HCT116 (cell line): ENCODE results near the gene SIGLEC11. TPM values are rescaled to one million over a fixed set of nuclear protein-coding genes. Genes with fewer than 3 reads are reported as not detected.

Experiments used
- ATAC-seq: fragments of 200-7000 bp; cut with Tn5 transposase; 2 replicates; pipeline ENCODE4 v1.9.1; 2020; ENCODE audit warnings: mild to moderate bottlenecking, moderate library complexity
- BruUV-seq: library from RNA; stranded (reverse); fragments of 400-500 nt; replicated peaks from 2 replicates; lab custom pipeline; 2021; lab: Mats Ljungman, UMichigan
- CTCF ChIA-PET: fragments of 300-600 bp; sonication (Branson Sonifier 250); formaldehyde crosslinking; loops from one replicate; lab custom pipeline; 2021; ENCODE audit warnings: antibody characterized with exemption; lab: Charles Lee
- POLR2A ChIA-PET: fragments of 300-600, 350-600 bp; sonication (Branson Sonifier 250); formaldehyde crosslinking; loops from one replicate; lab custom pipeline; 2021; ENCODE audit warnings: antibody characterized with exemption; lab: Charles Lee
- RAD21 ChIA-PET, 2 experiments: fragments of 300-600 bp; sonication (Branson Sonifier 250); formaldehyde crosslinking; loops; one replicate each; lab custom pipeline; 2023; ENCODE audit warnings: low total read pairs in 2 of 2; ENCODE audit not compliant: uncharacterized antibody in 2 of 2, unreplicated experiment in 2 of 2, low non-redundant PET in 1 of 2; lab: Charles Lee
- DNase-seq: peaks from one replicate; pipeline ENCODE4 v3.0.0-alpha.2; 2010; ENCODE audit warnings: low read depth, low spot score
- H2AFZ ChIP-seq: fragments of 200-600 bp; shearing (Covaris generic), sonication (generic); 2 replicates; pipeline ENCODE4 v1.6.1; 2017; ENCODE audit warnings: low read depth, mixed run types, mixed read lengths, antibody characterized with exemption, low read length; ENCODE audit not compliant: poor library complexity, severe bottlenecking
- H3K27ac ChIP-seq: 2 replicates; pipeline ENCODE4 v1.5.1; 2012; ENCODE audit warnings: low read depth, low read length
- H3K27me3 ChIP-seq: fragments of 200-600 bp; sonication (generic); 2 replicates; pipeline ENCODE4 v1.6.1; 2016; ENCODE audit warnings: mixed run types, low read length, mixed read lengths; ENCODE audit not compliant: insufficient read depth
- H3K36me3 ChIP-seq, 2 experiments: fragments of 200-500 bp in 1 of 2; fragments of 200-600 bp in 1 of 2; sonication (Bioruptor generic) in 1 of 2; sonication (generic) in 1 of 2; 2 replicates each; pipeline versions ENCODE4 v1.5.1 to v1.6.1; 2014 to 2016; ENCODE audit warnings: low read length in 2 of 2, inconsistent platforms in 1 of 2, mixed read lengths in 1 of 2, mixed run types in 1 of 2; ENCODE audit not compliant: insufficient read depth in 2 of 2, control insufficient read depth in 1 of 2
- H3K4me1 ChIP-seq, 2 experiments: fragments of 200-600 bp in 1 of 2; sonication (generic) in 1 of 2; 2 replicates each; pipeline versions ENCODE4 v1.5.1 to v1.6.1; 2012 to 2017; ENCODE audit warnings: low read length in 2 of 2, inconsistent platforms in 1 of 2, mild to moderate bottlenecking in 1 of 2, mixed read lengths in 1 of 2, mixed run types in 1 of 2, moderate library complexity in 1 of 2; ENCODE audit not compliant: insufficient read depth in 2 of 2, control insufficient read depth in 1 of 2
- H3K4me2 ChIP-seq: fragments of 200-600 bp; sonication (generic); 2 replicates; pipeline ENCODE4 v1.6.1; 2017; ENCODE audit warnings: mixed run types, low read length, mixed read lengths
- H3K4me3 ChIP-seq, 2 experiments: fragments of 200-600 bp in 1 of 2; sonication (generic) in 1 of 2; replicated peaks in 1 of 2; 2 replicates each; pipeline ENCODE4 v1.5.1; 2011 to 2016; ENCODE audit warnings: low read length in 2 of 2, control low read depth in 1 of 2, low read depth in 1 of 2, mild to moderate bottlenecking in 1 of 2, mixed read lengths in 1 of 2, mixed run types in 1 of 2
- H3K79me2 ChIP-seq: fragments of 200-600 bp; sonication (generic); 2 replicates; pipeline ENCODE4 v1.6.1; 2017; ENCODE audit warnings: mild to moderate bottlenecking, mixed run types, low read length, moderate library complexity, mixed read lengths; ENCODE audit not compliant: insufficient read depth
- H3K9ac ChIP-seq: fragments of 200-600 bp; sonication (generic); 2 replicates; pipeline ENCODE4 v1.6.1; 2016; ENCODE audit warnings: low read length, mixed read lengths
- H3K9me2 ChIP-seq: fragments of 200-600 bp; sonication (generic), shearing (Covaris generic); 2 replicates; pipeline ENCODE4 v1.6.1; 2017; ENCODE audit warnings: mixed run types, mild to moderate bottlenecking, moderate library complexity; ENCODE audit not compliant: insufficient read depth
- H3K9me3 ChIP-seq, 2 experiments: fragments of 200-500 bp in 1 of 2; fragments of 200-600 bp in 1 of 2; sonication (Bioruptor generic) in 1 of 2; sonication (generic) in 1 of 2; 2 replicates each; pipeline ENCODE4 v1.6.1; 2014 to 2017; ENCODE audit warnings: low read length in 2 of 2, mixed read lengths in 2 of 2, inconsistent platforms in 1 of 2, low read depth in 1 of 2, mild to moderate bottlenecking in 1 of 2, mixed run types in 1 of 2, moderate library complexity in 1 of 2; ENCODE audit not compliant: control insufficient read depth in 1 of 2, insufficient read depth in 1 of 2
- H4K20me1 ChIP-seq: fragments of 200-600 bp; sonication (generic), shearing (Covaris generic); 2 replicates; pipeline ENCODE4 v1.6.1; 2017; ENCODE audit warnings: mixed run types, mild to moderate bottlenecking, moderate library complexity; ENCODE audit not compliant: insufficient read depth
- ATF3 ChIP-seq: IDR thresholded peaks from 2 replicates; pipeline ENCODE4 v1.6.1; 2012
- CBX3 ChIP-seq: IDR thresholded peaks from 2 replicates; pipeline ENCODE4 v1.6.1; 2012; ENCODE audit warnings: low read depth
- CEBPB ChIP-seq: IDR thresholded peaks from 2 replicates; pipeline ENCODE4 v1.6.1; 2012; ENCODE audit warnings: low read depth
- CTCF ChIP-seq, 3 experiments: fragments of 200-600 bp in 1 of 3; sonication (generic) in 1 of 3; IDR thresholded peaks in 2 of 3; conservative IDR thresholded peaks in 1 of 3; 2 replicates each; pipeline ENCODE4 v1.5.1; 2012 to 2017; ENCODE audit warnings: low read depth in 2 of 3, low read length in 2 of 3, antibody characterized with exemption in 1 of 3, borderline replicate concordance in 1 of 3, control low read depth in 1 of 3, mild to moderate bottlenecking in 1 of 3, mixed read lengths in 1 of 3, mixed run types in 1 of 3, moderate library complexity in 1 of 3; ENCODE audit not compliant: insufficient read depth in 1 of 3
- EGR1 ChIP-seq: IDR thresholded peaks from 2 replicates; pipeline ENCODE4 v1.6.1; 2012; ENCODE audit warnings: low read depth
- ELF1 ChIP-seq: IDR thresholded peaks from 2 replicates; pipeline ENCODE4 v1.6.1; 2012; ENCODE audit warnings: low read depth, borderline replicate concordance
- EZH2 ChIP-seq: fragments of 200-600 bp; sonication (generic); IDR thresholded peaks from 2 replicates; pipeline ENCODE4 v1.6.1; 2017; ENCODE audit warnings: antibody characterized with exemption, mixed run types
- EZH2phosphoT487 ChIP-seq: fragments of 200-600 bp; IDR thresholded peaks from 2 replicates; pipeline ENCODE4 v1.6.1; 2018; ENCODE audit warnings: antibody characterized with exemption, borderline replicate concordance
- FOSL1 ChIP-seq: IDR thresholded peaks from 2 replicates; pipeline ENCODE4 v1.6.1; 2012; ENCODE audit warnings: low read depth
- JUND ChIP-seq: IDR thresholded peaks from 2 replicates; pipeline ENCODE4 v1.6.1; 2012
- MAX ChIP-seq: IDR thresholded peaks from 2 replicates; pipeline ENCODE4 v1.6.1; 2012
- RAD21 ChIP-seq: IDR thresholded peaks from 2 replicates; pipeline ENCODE4 v1.6.1; 2012; ENCODE audit warnings: low read depth, mild to moderate bottlenecking
- SIN3A ChIP-seq: IDR thresholded peaks from 2 replicates; pipeline ENCODE4 v1.6.1; 2012; ENCODE audit warnings: low read depth
- SP1 ChIP-seq: IDR thresholded peaks from 2 replicates; pipeline ENCODE4 v1.6.1; 2012; ENCODE audit warnings: low read depth
- SRF ChIP-seq: IDR thresholded peaks from 2 replicates; pipeline ENCODE4 v1.6.1; 2012; ENCODE audit warnings: low read depth
- YY1 ChIP-seq: IDR thresholded peaks from 2 replicates; pipeline ENCODE4 v1.6.1; 2011; ENCODE audit warnings: low read length, low read depth, moderate library complexity, mild to moderate bottlenecking; ENCODE audit not compliant: insufficient replicate concordance; ENCODE audit errors: extremely low read depth
- ZBTB33 ChIP-seq: IDR thresholded peaks from 2 replicates; pipeline ENCODE4 v1.6.1; 2011; ENCODE audit warnings: mild to moderate bottlenecking, low read length, moderate library complexity; ENCODE audit not compliant: insufficient replicate concordance; ENCODE audit errors: extremely low read depth
- ZFX ChIP-seq: fragments of 450-650 bp; IDR thresholded peaks from 2 replicates; pipeline ENCODE4 v1.6.1; 2017
- ZNF274 ChIP-seq: fragments of 200-500 bp; sonication (Bioruptor generic); IDR thresholded peaks from 2 replicates; pipeline ENCODE4 v1.6.1; 2014; ENCODE audit warnings: mild to moderate bottlenecking, low read depth, low read length, inconsistent platforms
- intact Hi-C: fragments of 100-400 bp; cut with micrococcal nuclease; formaldehyde crosslinking; loops from 2 replicates; pipeline ENCODE4 v1.10.0; 2022
- total RNA-seq: library from RNA; stranded (reverse); gene quantifications from one replicate; pipeline ENCODE4 v1.2.1, GENCODE V29; 2021; ENCODE audit not compliant: unreplicated experiment

The SIGLEC11 gene
- total RNA-seq, 1 experiment from 2014 or later = not detected

GRCh38 chr19:49915271-49915670, 45.7 kb downstream of the SIGLEC11 start:
- ChIA-PET CTCF (interaction anchor here (1.2 kb wide), 1 partner anchor 13 kb away, joined by 3 read pairs; the partner anchor contains the start of gene ATF5), POLR2A (no interaction called here), RAD21 (no interaction called here)
- no TSS peak for BruUV-seq
- peak; percentile 32; the same call in 1 of the 2 replicates for ATAC-seq
- Histone ChIP-seq H2AFZ (no peak overlapping the region), H3K9me2 (no peaks in the 10 kb centered on the region), H3K4me2 (no peak overlapping the region), H4K20me1 (no peaks in the 10 kb centered on the region), H3K4me3 (no peak overlapping the region), H3K9me3 (no peaks in the 10 kb centered on the region), H3K27ac (no peak overlapping the region), H3K27me3 (no peaks in the 10 kb centered on the region), H3K79me2 (peaks cover 95% of the 10 kb centered on the region), H3K9ac (no peak overlapping the region), H3K36me3 (peaks cover 38 to 45% of the 10 kb centered on the region in 2 experiments), H3K4me1 (no peaks in the 10 kb centered on the region)
- DNase-seq = no peak
- intact Hi-C loops = no loop called here
- TF ChIP-seq YY1 (no peak), CTCF (IDR thresholded peaks at IDR 0.05 in 2 of 3, conservative IDR thresholded peaks at IDR 0.05 in 1 of 3; ENCODE audit: borderline replicate concordance in 1 of 3, insufficient read depth in 1 of 3, low read depth in 2 of 3, low read length in 2 of 3) (peak in 2 of 3 experiments; percentile 46; a peak in 4 of 6 replicates), SIN3A (no peak)

- ATAC-seq (no peak), DNase-seq (no peak)
- no peaks in the 10 kb centered on the region for H3K9me3 ChIP-seq
- no peaks in the 10 kb centered on the region for H4K20me1 ChIP-seq
- H2AFZ ChIP-seq = no peak overlapping the region
- H3K4me3 ChIP-seq = no peak overlapping the region
- ChIA-PET CTCF (no interaction called here), POLR2A (no interaction called here), RAD21 (no interaction called here)
- no TSS peak for BruUV-seq
- H3K27me3 ChIP-seq = no peaks in the 10 kb centered on the region
- no peaks in the 10 kb centered on the region for H3K9me2 ChIP-seq
- H3K9ac ChIP-seq = no peak overlapping the region
- intact Hi-C loops = no loop called here
- TF ChIP-seq EZH2 = no peak
- TF ChIP-seq RAD21 = no peak
- no peak for TF ChIP-seq ATF3
- no peak for TF ChIP-seq FOSL1
- no peak for TF ChIP-seq SIN3A
- no peak for TF ChIP-seq EZH2phosphoT487
- TF ChIP-seq SRF = no peak
- TF ChIP-seq MAX = no peak
- TF ChIP-seq CEBPB = no peak
- TF ChIP-seq ZNF274 = no peak
- no peak for TF ChIP-seq ZFX
- no peak for TF ChIP-seq SP1
- TF ChIP-seq ELF1 = no peak
- no peak for TF ChIP-seq ZBTB33
- TF ChIP-seq JUND = no peak
- TF ChIP-seq CBX3 = no peak
- no peak for TF ChIP-seq EGR1
- no peaks in the 10 kb centered on the region for H3K4me1 ChIP-seq
- no peak overlapping the region for H3K4me2 ChIP-seq
- H3K36me3 ChIP-seq = peaks cover 39 to 55% of the 10 kb centered on the region in 2 experiments
- H3K27ac ChIP-seq = no peak overlapping the region
- H3K79me2 ChIP-seq = peaks cover 94% of the 10 kb centered on the region
Observed at GRCh38 chr19:49913720-49914119, 47.3 kb downstream of the SIGLEC11 start.
